ENCODE results near the gene LETMD1.

DNA sequence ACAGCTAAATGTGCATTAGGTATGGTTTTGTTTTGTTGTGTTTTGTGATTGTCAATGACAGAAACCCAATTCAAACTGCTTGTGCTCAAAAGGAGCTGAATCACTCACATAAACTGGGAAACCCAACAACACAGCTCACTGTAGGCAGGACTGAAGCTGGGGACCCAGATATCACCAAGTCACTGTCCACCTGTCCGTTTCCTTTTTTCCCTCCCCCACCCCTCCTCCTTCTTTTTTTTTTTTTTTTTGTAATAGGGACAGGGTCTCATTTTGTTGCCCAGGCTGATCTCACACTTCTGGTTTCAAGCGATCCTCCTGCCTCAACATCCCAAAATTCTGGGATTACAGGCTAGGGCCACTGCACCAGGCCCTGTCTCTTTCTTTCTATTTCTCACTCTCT is 15.1 kb upstream of the LETMD1 start:
- TF ChIP-seq, protein P1, sequence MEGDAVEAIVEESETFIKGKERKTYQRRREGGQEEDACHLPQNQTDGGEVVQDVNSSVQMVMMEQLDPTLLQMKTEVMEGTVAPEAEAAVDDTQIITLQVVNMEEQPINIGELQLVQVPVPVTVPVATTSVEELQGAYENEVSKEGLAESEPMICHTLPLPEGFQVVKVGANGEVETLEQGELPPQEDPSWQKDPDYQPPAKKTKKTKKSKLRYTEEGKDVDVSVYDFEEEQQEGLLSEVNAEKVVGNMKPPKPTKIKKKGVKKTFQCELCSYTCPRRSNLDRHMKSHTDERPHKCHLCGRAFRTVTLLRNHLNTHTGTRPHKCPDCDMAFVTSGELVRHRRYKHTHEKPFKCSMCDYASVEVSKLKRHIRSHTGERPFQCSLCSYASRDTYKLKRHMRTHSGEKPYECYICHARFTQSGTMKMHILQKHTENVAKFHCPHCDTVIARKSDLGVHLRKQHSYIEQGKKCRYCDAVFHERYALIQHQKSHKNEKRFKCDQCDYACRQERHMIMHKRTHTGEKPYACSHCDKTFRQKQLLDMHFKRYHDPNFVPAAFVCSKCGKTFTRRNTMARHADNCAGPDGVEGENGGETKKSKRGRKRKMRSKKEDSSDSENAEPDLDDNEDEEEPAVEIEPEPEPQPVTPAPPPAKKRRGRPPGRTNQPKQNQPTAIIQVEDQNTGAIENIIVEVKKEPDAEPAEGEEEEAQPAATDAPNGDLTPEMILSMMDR (IDR thresholded peaks at IDR 0.05): no peak
- TF ChIP-seq POLR2A (IDR thresholded peaks at IDR 0.05): no peak

All from right lobe of liver (tissue), 4 donors.